Esophagus squamous epithelium (tissue), 5 donors: ENCODE data around the gene GPX7. TPM values are rescaled to one million over a fixed set of nuclear protein-coding genes. Genes with fewer than 3 reads are reported as not detected.

Experiments
- DNase-seq: peaks from one replicate; lab custom pipeline; 2025; lab: John Stamatoyannopoulos, UW
- H3K27ac ChIP-seq, 4 donors: fragments of 200-600 bp; sonication (generic); one replicate each; pipeline ENCODE4 v1.5.1; 2016 to 2019; ENCODE audit warnings: mild to moderate bottlenecking in 1 of 4
- H3K27me3 ChIP-seq, 4 donors: fragments of 200-600 bp; sonication (generic); 1 replicate in 3 of 4; 2 replicates in 1 of 4; pipeline versions ENCODE4 v1.5.1 to v1.6.0; 2017 to 2021; ENCODE audit warnings: antibody characterized with exemption in 1 of 4
- H3K36me3 ChIP-seq, 3 donors: fragments of 200-600 bp; sonication (generic); one replicate each; pipeline ENCODE4 v1.5.1; 2016 to 2019
- H3K4me1 ChIP-seq, 3 donors: fragments of 200-600 bp; sonication (generic); one replicate each; pipeline ENCODE4 v1.5.1; 2017 to 2019
- H3K4me3 ChIP-seq, 4 donors: fragments of 200-600 bp; sonication (generic); 1 replicate in 3 of 4; 2 replicates in 1 of 4; pipeline ENCODE4 v1.5.1; 2016 to 2019; ENCODE audit warnings: mild to moderate bottlenecking in 2 of 4, moderate library complexity in 1 of 4
- H3K9me3 ChIP-seq, 3 donors: fragments of 200-600 bp; sonication (generic); one replicate each; pipeline ENCODE4 v1.5.1; 2016 to 2019
- CTCF ChIP-seq, 6 experiments: fragments of 450-650 bp in 4 of 6; fragments of 200-600 bp in 2 of 6; sonication (generic) in 2 of 6; IDR thresholded peaks; one replicate each; pipeline ENCODE4 v1.5.1; 2016 to 2019; ENCODE audit warnings: antibody characterized with exemption in 6 of 6, mild to moderate bottlenecking in 4 of 6, moderate library complexity in 4 of 6
- POLR2A ChIP-seq, 4 donors: fragments of 450-650 bp; IDR thresholded peaks; one replicate each; pipeline ENCODE4 v1.6.1; 2017; ENCODE audit warnings: antibody characterized with exemption in 4 of 4, mild to moderate bottlenecking in 4 of 4, moderate library complexity in 3 of 4
- WGBS, 2 donors: methylation state at CpG; one replicate each; pipeline ENCODE4 v1.1.5; 2018; 5-methylcytosine and 5-hydroxymethylcytosine counted together
- intact Hi-C: fragments of 100-400 bp; cut with DNase I; formaldehyde crosslinking; loops from one replicate; pipeline ENCODE4 v1.15.0; 2022
- total RNA-seq, 4 donors: library from RNA; depleted of rRNA; stranded (reverse); fragments of >200 nt; gene quantifications; one replicate each; pipeline ENCODE4 v1.1.0, GENCODE V29; 2016
- donor health status: DM: yes; HTN: yes; CAD: no.

The GPX7 gene
- total RNA-seq, 4 donors from 2014 or later = 1.6 to 9.9 (median 2.7) TPM

DNA sequence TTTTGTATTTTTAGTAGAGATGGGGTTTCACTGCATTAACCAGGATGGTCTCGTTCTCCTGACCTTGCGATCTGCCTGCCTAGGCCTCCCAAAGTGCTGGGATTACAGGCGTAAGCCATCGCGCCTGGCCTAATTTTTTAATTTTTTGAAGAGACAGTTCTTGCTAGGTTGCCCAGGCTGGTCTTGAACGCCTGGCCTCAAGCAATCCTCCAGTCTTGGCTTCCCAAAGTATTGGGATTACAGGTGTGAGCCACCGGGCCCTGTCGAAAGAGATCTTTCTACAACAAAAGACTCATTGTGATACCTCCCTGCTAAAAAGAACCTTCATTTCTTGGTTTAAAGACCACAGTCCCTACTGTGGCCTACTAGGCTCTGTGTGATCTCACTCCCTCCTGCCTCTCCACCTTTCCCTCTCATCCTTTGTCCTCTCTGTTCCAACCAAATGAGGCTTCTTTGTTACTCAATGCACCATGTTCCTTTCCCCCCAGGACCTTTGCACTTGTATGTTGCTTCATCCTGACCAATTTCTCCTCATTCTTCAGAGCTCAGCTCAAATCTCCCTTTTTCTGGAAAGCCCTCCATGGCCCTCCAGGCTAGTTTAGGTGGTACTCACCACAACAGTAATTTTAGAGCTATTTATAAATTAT, 1.5 kb upstream of the GPX7 start:
- Histone ChIP-seq H3K4me3 (no peak overlapping the region), H3K4me1 (peaks cover 7 to 33% (median 26%) of the 10 kb centered on the region in 3 donors), H3K27ac (no peak overlapping the region), H3K9me3 (no peaks in the 10 kb centered on the region), H3K36me3 (no peaks in the 10 kb centered on the region), H3K27me3 (peaks cover 0 to 7% (median 0%) of the 10 kb centered on the region in 4 donors)
- DNase-seq = no peak
- intact Hi-C loops = no loop called here
- TF ChIP-seq POLR2A (IDR thresholded peaks at IDR 0.05) (no peak), CTCF (IDR thresholded peaks at IDR 0.05) (no peak)
- 97 to 98% methylated on average over 8 of the region's 8 CpGs for WGBS, 2 donors

- intact Hi-C loops = no loop called here
- Histone ChIP-seq H3K27me3 (no peaks in the 10 kb centered on the region), H3K36me3 (peaks cover 0 to under 1% (median 0%) of the 10 kb centered on the region in 3 donors), H3K4me3 (peak overlapping the region in 2 of 4 donors; percentile 63 to 77), H3K9me3 (no peaks in the 10 kb centered on the region), H3K27ac (peak overlapping the region in 2 of 4 donors; percentile 56 to 84), H3K4me1 (peaks cover 7 to 33% (median 26%) of the 10 kb centered on the region in 3 donors)
- WGBS, 2 donors = 73 to 79% methylated on average over 3 of the region's 3 CpGs
- TF ChIP-seq POLR2A (IDR thresholded peaks at IDR 0.05) (no peak), CTCF (IDR thresholded peaks at IDR 0.05) (no peak)
- DNase-seq = no peak
These were observed 652 bp upstream of the GPX7 start for GRCh38 chr1:52601519-52601918.

DNA sequence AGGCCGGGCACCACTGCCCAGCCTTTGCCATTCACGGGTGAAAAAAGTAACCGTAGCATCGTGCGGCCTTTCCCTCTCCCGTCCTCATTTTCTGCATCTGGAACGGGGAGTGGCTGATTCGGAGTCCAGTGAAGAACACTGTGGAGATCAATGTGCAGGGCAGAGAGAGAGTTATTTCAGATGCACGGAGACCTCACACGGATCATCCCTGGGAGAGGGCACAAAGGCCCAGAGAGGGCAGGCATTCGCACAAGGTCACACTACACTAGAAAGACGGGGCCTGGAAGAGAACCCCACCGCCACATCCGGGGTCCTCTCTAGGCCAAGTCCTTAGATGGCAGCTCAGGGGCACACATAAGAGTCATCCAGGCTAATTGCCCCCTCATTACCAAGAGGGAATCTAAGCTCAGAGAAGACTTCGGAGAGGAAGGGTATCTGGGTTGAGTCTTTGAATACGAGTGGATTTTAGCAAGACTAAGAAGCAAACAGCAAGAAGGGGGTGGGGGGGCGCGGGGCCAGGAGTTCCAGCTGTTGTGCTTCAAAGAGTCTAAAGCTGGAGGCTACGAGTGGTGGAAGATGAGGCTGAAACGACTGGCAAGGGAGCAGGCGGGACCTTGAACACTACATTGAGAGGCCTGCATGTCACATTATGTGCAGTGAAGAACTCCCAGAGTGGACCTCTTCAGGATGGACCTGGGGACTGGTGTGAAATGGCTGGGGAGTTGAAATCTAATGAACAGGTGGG, 857 bp downstream of the GPX7 start:
- DNase-seq = no peak
- peaks cover 0 to 16% (median 0%) of the 10 kb centered on the region in 3 donors for H3K36me3 ChIP-seq
- TF ChIP-seq POLR2A (IDR thresholded peaks at IDR 0.05) (no peak), CTCF (IDR thresholded peaks at IDR 0.05) (no peak)
- H3K9me3 ChIP-seq = no peaks in the 10 kb centered on the region
- peak overlapping the region; percentile 55 to 84 (median 75) for H3K27ac ChIP-seq
- no peaks in the 10 kb centered on the region for H3K27me3 ChIP-seq
- peaks cover 7 to 33% (median 26%) of the 10 kb centered on the region in 3 donors for H3K4me1 ChIP-seq
- peak overlapping the region; percentile 37 to 77 (median 54) for H3K4me3 ChIP-seq
- intact Hi-C loops = no loop called here
- 35 to 66% methylated on average over 11 to 15 of the region's 21 CpGs for WGBS, 2 donors

- no peak for TF ChIP-seq CTCF (IDR thresholded peaks at IDR 0.05)
- TF ChIP-seq POLR2A (IDR thresholded peaks at IDR 0.05) = no peak
- 87 to 91% methylated on average over 5 to 6 of the region's 6 CpGs for WGBS, 2 donors
- peak overlapping the region in 2 of 4 donors; percentile 82 to 84 for H3K27ac ChIP-seq
These were observed 1.5 kb downstream of the GPX7 start for GRCh38 chr1:52603630-52604029.

More at GRCh38 chr1:52603630-52604029, 1.5 kb downstream of the GPX7 start:
- intact Hi-C loops = no loop called here
- DNase-seq = no peak
- Histone ChIP-seq H3K4me1 (peaks cover 7 to 33% (median 26%) of the 10 kb centered on the region in 3 donors), H3K4me3 (peak overlapping the region in 1 of 4 donors; percentile 63), H3K27me3 (no peaks in the 10 kb centered on the region), H3K9me3 (no peaks in the 10 kb centered on the region), H3K36me3 (peaks cover 0 to 22% (median 0%) of the 10 kb centered on the region in 3 donors)
